Astrocyte of the cerebellum (primary cell): ENCODE results near the gene DVL2.

Source experiments
- DNase-seq: peaks from one replicate; pipeline ENCODE4 v3.0.0-alpha.2; 2011; ENCODE audit warnings: low read depth
- H3K4me3 ChIP-seq: 2 replicates; pipeline ENCODE4 v1.5.1; 2011; ENCODE audit warnings: mild to moderate bottlenecking, low read depth, low read length, moderate library complexity
- in situ Hi-C: cut with HindIII; loops from 2 replicates; pipeline ENCODE4 v1.10.0; 2017; ENCODE audit warnings: low sequenced_read_pairs
- TF ChIP-seq, protein P1 (sequence below): IDR thresholded peaks from 2 replicates; pipeline ENCODE4 v1.5.1; 2012; ENCODE audit warnings: low read length, low read depth, moderate library complexity, mild to moderate bottlenecking; ENCODE audit errors: missing control alignments

Gene DVL2

DNA sequence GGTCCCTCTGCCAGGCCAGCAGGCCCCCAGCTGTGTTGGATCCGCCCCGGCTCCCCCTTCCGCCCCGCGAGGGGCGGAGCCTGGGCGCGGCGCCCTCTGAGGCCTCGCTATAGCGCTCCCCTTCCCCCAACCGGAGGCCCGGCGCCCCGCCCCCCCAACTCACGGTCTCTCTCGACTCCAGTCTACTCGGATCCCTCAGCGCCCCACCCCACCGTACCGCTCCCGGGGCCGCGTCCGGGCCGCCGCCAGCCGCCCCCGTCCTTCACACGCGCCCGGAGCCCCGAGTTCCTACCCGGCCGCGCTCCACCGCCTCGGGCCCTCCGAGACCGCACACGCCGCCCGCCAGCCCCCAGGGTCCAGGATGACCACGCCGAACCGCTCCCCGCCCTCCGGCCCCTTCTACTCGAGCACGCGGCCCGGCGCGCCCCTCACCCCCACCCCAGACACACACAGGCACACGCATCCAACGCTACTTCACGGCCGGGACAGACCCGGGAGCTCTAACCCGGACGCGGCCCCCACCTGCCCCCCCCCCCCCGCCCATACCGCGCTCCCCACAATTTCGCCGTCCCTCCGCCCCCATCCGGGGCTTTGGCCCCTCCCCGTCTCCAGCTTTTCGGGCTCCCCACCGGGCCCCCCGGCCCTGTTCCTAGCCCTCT, 3.6 kb upstream of the DVL2 start:
- in situ Hi-C loops: no loop called here
- DNase-seq: no peak

GRCh38 chr17:7237266-7237760, 3.0 kb upstream of the DVL2 start:
- in situ Hi-C loops: no loop called here
- TF ChIP-seq, protein P1, sequence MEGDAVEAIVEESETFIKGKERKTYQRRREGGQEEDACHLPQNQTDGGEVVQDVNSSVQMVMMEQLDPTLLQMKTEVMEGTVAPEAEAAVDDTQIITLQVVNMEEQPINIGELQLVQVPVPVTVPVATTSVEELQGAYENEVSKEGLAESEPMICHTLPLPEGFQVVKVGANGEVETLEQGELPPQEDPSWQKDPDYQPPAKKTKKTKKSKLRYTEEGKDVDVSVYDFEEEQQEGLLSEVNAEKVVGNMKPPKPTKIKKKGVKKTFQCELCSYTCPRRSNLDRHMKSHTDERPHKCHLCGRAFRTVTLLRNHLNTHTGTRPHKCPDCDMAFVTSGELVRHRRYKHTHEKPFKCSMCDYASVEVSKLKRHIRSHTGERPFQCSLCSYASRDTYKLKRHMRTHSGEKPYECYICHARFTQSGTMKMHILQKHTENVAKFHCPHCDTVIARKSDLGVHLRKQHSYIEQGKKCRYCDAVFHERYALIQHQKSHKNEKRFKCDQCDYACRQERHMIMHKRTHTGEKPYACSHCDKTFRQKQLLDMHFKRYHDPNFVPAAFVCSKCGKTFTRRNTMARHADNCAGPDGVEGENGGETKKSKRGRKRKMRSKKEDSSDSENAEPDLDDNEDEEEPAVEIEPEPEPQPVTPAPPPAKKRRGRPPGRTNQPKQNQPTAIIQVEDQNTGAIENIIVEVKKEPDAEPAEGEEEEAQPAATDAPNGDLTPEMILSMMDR: no peak
- no peak for DNase-seq

More for the DNA sequence above, 3.6 kb upstream of the DVL2 start:
- peak overlapping the region; percentile 99 for H3K4me3 ChIP-seq
- TF ChIP-seq, protein P1: no peak

DNA sequence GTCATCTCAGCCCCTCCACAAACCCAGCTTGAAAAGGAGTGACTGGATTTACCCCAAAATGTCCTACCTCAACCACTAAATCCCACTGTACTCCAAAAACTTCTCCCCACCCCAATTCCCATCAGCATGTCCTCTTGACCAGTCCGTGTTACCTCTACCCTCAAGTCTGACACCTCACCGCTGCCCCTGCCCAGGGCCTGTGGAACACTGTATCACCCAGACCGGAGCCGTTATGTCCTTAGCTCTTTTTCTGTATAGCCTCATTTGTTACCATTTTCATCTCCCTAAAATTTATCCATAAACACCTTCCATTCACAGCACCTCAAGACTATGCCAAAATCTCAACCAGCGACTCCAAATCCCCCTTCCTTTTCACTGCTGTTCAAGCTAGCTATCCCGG, 2.5 kb upstream of the DVL2 start:
- TF ChIP-seq, protein P1: no peak
- in situ Hi-C loops: no loop called here
- no peak for DNase-seq
- H3K4me3 ChIP-seq: peak overlapping the region; percentile 99

More at GRCh38 chr17:7237266-7237760, 3.0 kb upstream of the DVL2 start:
- H3K4me3 ChIP-seq: peak overlapping the region; percentile 99

- no peak for DNase-seq
- TF ChIP-seq, protein P1: no peak
- in situ Hi-C loops: no loop called here
- no peak overlapping the region for H3K4me3 ChIP-seq
Observed at GRCh38 chr17:7235693-7236665, 1.7 kb upstream of the DVL2 start.

- DNase-seq: no peak
- TF ChIP-seq, protein P1: no peak
Observed at GRCh38 chr17:7233701-7234082, 625 bp downstream of the DVL2 start.

GRCh38 chr17:7232114-7232513, 2.2 kb downstream of the DVL2 start:
- DNase-seq: no peak
- TF ChIP-seq, protein P1: no peak
- in situ Hi-C loops: no loop called here
- peak overlapping the region; percentile 87 for H3K4me3 ChIP-seq

More at GRCh38 chr17:7233701-7234082, 625 bp downstream of the DVL2 start:
- in situ Hi-C loops: no loop called here
- H3K4me3 ChIP-seq: peak overlapping the region; percentile 87
